ENCODE results near the gene BCAR1.

Gene BCAR1

GRCh38 chr16:75231570-75231969, 19.9 kb downstream of the BCAR1 start:
- Histone ChIP-seq H3K4me3 (ENCODE audit: low read depth in 1 of 2, low read length in 2 of 2) (no peak overlapping the region), H3K27ac (ENCODE audit: low read length) (no peak overlapping the region), H3K4me2 (ENCODE audit: insufficient read depth, low read length) (no peak overlapping the region), H3K4me1 (ENCODE audit: insufficient read depth, low read length) (peaks cover 6% of the 10 kb centered on the region), H2AFZ (ENCODE audit: low read depth, low read length) (no peak overlapping the region), H3K9ac (ENCODE audit: low read depth, low read length) (no peak overlapping the region), H3K9me3 (ENCODE audit: insufficient read depth, low read length, severe bottlenecking) (no peaks in the 10 kb centered on the region), H3K36me3 (ENCODE audit: insufficient read depth, low read length) (no peaks in the 10 kb centered on the region), H4K20me1 (ENCODE audit: insufficient read depth, low read length) (peaks cover 9% of the 10 kb centered on the region; the same call in 1 of the 2 replicates), H3K79me2 (ENCODE audit: insufficient read depth, low read length) (no peaks in the 10 kb centered on the region), H3K27me3 (ENCODE audit: insufficient read depth, low read length, poor library complexity) (no peaks in the 10 kb centered on the region)
- DNase-seq (no peak), ATAC-seq (ENCODE audit: insufficient read depth, low read depth) (no peak)
- TF ChIP-seq CTCF (IDR thresholded peaks at IDR 0.05; ENCODE audit: borderline replicate concordance, extremely low read depth, low read length, poor library complexity, severe bottlenecking) (no peak), EZH2 (IDR thresholded peaks at IDR 0.05; ENCODE audit: borderline replicate concordance, low read depth, low read length, severe bottlenecking) (no peak)

GRCh38 chr16:75230471-75231110, 20.8 kb downstream of the BCAR1 start:
- no peak for DNase-seq
- no peaks in the 10 kb centered on the region for H3K36me3 ChIP-seq (ENCODE audit: insufficient read depth, low read length)
- peaks cover 6% of the 10 kb centered on the region for H3K4me1 ChIP-seq (ENCODE audit: insufficient read depth, low read length)
- no peak for ATAC-seq (ENCODE audit: insufficient read depth, low read depth)
- H3K9ac ChIP-seq (ENCODE audit: low read depth, low read length) = no peak overlapping the region
- no peaks in the 10 kb centered on the region for H3K27me3 ChIP-seq (ENCODE audit: insufficient read depth, low read length, poor library complexity)
- peaks cover 11% of the 10 kb centered on the region; the same call in 1 of the 2 replicates for H4K20me1 ChIP-seq (ENCODE audit: insufficient read depth, low read length)
- H3K27ac ChIP-seq (ENCODE audit: low read length) = no peak overlapping the region
- H3K4me2 ChIP-seq (ENCODE audit: insufficient read depth, low read length) = no peak overlapping the region
- H3K79me2 ChIP-seq (ENCODE audit: insufficient read depth, low read length) = no peaks in the 10 kb centered on the region
- no peaks in the 10 kb centered on the region for H3K9me3 ChIP-seq (ENCODE audit: insufficient read depth, low read length, severe bottlenecking)
- TF ChIP-seq CTCF (IDR thresholded peaks at IDR 0.05; ENCODE audit: borderline replicate concordance, extremely low read depth, low read length, poor library complexity, severe bottlenecking) (no peak), EZH2 (IDR thresholded peaks at IDR 0.05; ENCODE audit: borderline replicate concordance, low read depth, low read length, severe bottlenecking) (no peak)
- H3K4me3 ChIP-seq (ENCODE audit: low read depth in 1 of 2, low read length in 2 of 2) = no peak overlapping the region
- H2AFZ ChIP-seq (ENCODE audit: low read depth, low read length) = no peak overlapping the region; the same call in 1 of the 2 replicates

- Histone ChIP-seq H4K20me1 (ENCODE audit: insufficient read depth, low read length) (peaks cover 6% of the 10 kb centered on the region; the same call in 1 of the 2 replicates), H3K79me2 (ENCODE audit: insufficient read depth, low read length) (no peaks in the 10 kb centered on the region), H2AFZ (ENCODE audit: low read depth, low read length) (no peak overlapping the region), H3K4me1 (ENCODE audit: insufficient read depth, low read length) (peaks cover 6% of the 10 kb centered on the region), H3K9me3 (ENCODE audit: insufficient read depth, low read length, severe bottlenecking) (no peaks in the 10 kb centered on the region), H3K4me3 (ENCODE audit: low read depth in 1 of 2, low read length in 2 of 2) (no peak overlapping the region), H3K27ac (ENCODE audit: low read length) (no peak overlapping the region), H3K36me3 (ENCODE audit: insufficient read depth, low read length) (no peaks in the 10 kb centered on the region), H3K4me2 (ENCODE audit: insufficient read depth, low read length) (no peak overlapping the region), H3K9ac (ENCODE audit: low read depth, low read length) (no peak overlapping the region), H3K27me3 (ENCODE audit: insufficient read depth, low read length, poor library complexity) (no peaks in the 10 kb centered on the region)
- TF ChIP-seq CTCF (IDR thresholded peaks at IDR 0.05; ENCODE audit: borderline replicate concordance, extremely low read depth, low read length, poor library complexity, severe bottlenecking) (no peak), EZH2 (IDR thresholded peaks at IDR 0.05; ENCODE audit: borderline replicate concordance, low read depth, low read length, severe bottlenecking) (no peak)
- ATAC-seq (ENCODE audit: insufficient read depth, low read depth) = no peak
- DNase-seq = no peak
These were observed 22.0 kb downstream of the BCAR1 start for GRCh38 chr16:75229172-75230031.

All from DND-41 (cell line).